ENCODE data around the gene SEMA5A.

The SEMA5A gene

DNA sequence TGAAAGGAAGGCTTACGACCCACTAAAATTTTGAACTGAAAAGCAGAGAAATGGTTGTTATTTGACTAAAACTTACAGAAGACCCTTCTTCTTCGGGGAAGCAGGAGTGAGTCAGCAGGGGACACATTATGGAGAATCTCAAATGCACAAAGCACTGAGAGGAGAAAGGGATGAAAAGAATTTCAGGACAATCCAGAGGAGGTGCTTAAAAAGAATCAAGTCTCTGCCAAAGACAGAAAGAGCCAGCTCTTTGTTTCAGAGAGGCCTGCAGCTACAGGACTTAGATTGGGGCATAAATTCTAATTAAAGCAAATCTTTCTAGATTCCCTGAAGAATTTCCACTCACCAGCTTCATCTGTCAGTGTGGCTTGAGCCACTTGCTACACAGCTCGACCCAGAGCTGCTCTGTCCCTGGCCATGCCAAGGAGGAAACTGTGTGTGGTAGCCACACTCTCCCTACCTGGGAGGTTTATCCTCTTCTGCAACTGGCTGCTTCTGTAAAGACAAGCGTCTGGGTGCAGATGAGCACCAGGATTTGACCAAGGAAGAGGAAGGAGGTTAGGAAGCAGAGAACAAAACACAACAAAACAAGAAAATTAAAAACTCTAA is 89.9 kb downstream of the SEMA5A start:
- no peak for DNase-seq (ENCODE audit: extremely low read depth, low read depth)
- TF ChIP-seq, protein P1, sequence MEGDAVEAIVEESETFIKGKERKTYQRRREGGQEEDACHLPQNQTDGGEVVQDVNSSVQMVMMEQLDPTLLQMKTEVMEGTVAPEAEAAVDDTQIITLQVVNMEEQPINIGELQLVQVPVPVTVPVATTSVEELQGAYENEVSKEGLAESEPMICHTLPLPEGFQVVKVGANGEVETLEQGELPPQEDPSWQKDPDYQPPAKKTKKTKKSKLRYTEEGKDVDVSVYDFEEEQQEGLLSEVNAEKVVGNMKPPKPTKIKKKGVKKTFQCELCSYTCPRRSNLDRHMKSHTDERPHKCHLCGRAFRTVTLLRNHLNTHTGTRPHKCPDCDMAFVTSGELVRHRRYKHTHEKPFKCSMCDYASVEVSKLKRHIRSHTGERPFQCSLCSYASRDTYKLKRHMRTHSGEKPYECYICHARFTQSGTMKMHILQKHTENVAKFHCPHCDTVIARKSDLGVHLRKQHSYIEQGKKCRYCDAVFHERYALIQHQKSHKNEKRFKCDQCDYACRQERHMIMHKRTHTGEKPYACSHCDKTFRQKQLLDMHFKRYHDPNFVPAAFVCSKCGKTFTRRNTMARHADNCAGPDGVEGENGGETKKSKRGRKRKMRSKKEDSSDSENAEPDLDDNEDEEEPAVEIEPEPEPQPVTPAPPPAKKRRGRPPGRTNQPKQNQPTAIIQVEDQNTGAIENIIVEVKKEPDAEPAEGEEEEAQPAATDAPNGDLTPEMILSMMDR (IDR thresholded peaks at IDR 0.05; ENCODE audit: low read depth, low read length) = no peak

DNA sequence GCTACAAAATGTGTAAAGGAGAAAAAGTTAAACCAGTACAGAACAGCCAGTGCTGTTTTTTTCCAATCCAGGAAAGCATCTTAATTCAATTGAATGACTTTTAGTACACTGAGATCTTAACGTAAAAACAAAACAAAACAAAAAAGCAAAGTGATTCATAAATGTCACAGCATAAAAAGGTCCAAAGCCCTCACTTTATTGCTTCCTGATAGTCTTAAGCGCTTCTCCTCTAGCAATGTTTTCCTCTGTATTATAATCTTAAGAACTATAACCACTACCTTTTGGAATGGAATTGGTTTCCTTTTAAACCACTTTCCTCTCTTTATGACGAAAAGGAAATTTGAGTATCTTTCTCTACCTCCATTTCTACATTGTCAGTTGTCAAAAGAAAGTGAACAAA is 91.4 kb downstream of the SEMA5A start:
- TF ChIP-seq, protein P1 (IDR thresholded peaks at IDR 0.05; ENCODE audit: low read depth, low read length) = no peak
- no peak for DNase-seq (ENCODE audit: extremely low read depth, low read depth)

DNA sequence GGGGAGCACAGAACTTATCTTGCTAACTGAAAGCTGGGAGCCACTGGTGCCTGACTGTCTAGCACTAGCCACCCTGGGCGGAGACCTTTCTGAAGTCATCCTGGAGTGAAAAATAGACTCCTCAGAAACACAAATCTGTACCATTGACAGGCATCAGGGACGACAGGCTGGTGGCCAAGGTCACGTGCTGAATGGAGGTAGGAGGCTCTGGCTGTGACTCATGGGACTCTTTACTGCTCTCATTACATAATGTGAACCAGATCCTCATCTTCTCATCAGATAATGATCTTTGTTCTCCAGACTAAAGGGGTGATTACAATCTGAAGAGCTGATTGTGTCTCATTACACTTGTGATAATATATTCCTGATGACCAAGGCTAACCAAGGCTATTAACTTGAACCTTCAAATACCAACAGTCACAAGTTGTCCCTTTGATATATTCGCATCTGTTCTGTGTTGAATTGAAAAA is 91.8 kb downstream of the SEMA5A start:
- TF ChIP-seq, protein P1 (IDR thresholded peaks at IDR 0.05; ENCODE audit: low read depth, low read length) = no peak
- no peak for DNase-seq (ENCODE audit: extremely low read depth, low read depth)

DNA sequence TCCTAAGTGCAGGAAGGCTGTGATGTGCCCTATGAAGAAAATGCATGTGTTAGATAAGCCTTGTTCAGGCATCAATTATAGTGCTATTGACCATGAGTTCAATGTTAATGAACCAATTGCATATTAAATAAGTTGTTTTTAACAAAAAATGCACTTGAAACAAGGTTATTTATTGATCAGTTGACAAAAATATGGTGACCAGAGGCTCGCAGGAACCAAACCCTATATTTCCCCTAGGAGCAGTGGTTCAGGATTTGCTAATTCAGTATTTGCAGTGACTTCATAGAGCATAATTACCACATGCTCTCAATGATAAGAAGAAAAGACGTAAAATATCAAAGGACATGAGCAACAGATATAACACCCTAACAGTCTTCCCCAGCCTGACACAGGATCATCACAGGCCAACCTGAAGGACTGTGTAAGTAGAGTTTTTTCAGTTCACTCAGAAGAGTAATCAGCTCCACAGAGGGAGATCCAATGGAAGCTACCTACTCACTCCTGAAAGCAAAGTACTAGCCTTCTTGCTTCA is 92.3 kb downstream of the SEMA5A start:
- no peak for DNase-seq (ENCODE audit: extremely low read depth, low read depth)
- TF ChIP-seq, protein P1 (IDR thresholded peaks at IDR 0.05; ENCODE audit: low read depth, low read length) = no peak

DNA sequence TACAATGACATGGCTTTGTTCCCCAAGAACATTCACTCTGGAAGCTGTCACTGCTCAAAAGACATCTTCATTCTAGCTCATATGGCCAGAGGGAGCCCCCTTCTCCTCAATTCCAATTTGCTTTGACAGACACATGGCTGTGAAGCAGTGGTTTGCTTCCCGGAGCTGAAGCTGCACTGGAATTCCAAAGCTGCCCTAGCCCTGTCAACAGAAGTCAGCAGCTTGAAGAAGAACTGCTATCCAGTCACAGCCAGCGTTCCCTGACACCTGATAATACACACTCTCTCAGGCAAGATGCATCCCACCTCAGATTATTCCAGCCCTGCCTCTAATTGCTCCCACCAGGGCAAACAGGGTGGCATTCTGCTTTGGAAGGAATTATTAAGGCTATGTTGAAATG is 93.7 kb downstream of the SEMA5A start:
- TF ChIP-seq, protein P1 (IDR thresholded peaks at IDR 0.05; ENCODE audit: low read depth, low read length) = no peak

DNA sequence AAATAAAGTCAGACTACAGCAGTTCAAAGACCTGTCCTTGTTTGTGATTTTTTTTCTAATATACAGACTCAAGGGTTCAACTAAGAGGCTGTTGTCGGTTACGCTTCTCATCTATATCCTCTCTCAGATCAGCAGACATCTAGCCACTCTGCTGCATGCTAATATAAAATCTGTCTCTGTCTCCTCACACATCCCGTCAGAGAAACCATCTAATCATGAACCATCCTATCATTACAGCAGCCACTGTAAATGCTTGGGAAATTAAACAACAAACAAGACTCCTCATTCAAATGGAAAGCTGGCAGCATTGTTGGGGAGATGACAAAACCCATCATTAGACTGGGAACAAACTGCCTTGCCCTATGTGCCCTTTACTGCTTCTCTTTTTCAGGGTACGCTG is 94.8 kb downstream of the SEMA5A start:
- TF ChIP-seq, protein P1 (IDR thresholded peaks at IDR 0.05; ENCODE audit: low read depth, low read length) = no peak
- no peak for DNase-seq (ENCODE audit: extremely low read depth, low read depth)

More for the DNA sequence above, 93.7 kb downstream of the SEMA5A start:
- no peak for DNase-seq (ENCODE audit: extremely low read depth, low read depth)

DNA sequence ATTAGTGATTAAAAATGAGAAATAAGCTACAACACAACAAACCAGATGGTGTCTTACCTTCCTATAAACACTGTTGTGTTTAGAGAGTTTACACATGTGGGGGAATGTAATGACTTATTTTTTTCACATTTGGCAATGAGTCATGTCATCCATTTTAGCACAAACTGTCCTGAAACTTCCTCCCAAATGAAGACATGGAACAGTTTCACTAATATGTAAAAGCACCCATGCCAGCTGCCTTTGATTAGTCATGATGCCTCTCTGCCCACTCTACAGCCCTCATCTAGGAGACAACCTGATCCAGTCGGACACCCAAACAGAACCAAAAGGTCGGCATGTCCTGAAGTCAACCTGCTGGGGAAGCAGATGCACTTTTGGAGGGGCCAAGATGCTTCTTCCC is 98.2 kb downstream of the SEMA5A start:
- TF ChIP-seq, protein P1 (IDR thresholded peaks at IDR 0.05; ENCODE audit: low read depth, low read length) = no peak
- no peak for DNase-seq (ENCODE audit: extremely low read depth, low read depth)

All from AG09319 (cell line).